ENCODE measurements around the gene TBL1X.

Gene TBL1X

GRCh38 chrX:9682861-9683260 is 218.0 kb downstream of the TBL1X start:
- TF ChIP-seq CTCF (IDR thresholded peaks at IDR 0.05; ENCODE audit: borderline replicate concordance, control extremely low read depth, extremely low read depth, insufficient read depth, missing control alignments), result no peak
- no peak for DNase-seq (ENCODE audit: low spot score)
- in situ Hi-C loops (cut with MboI; ENCODE audit: low sequenced_read_pairs, unreplicated experiment), result loop anchor here (25.0 kb wide), 1 partner anchor 346 kb away; no protein-coding TSS in a partner anchor

GRCh38 chrX:9683350-9683749 is 218.5 kb downstream of the TBL1X start:
- in situ Hi-C loops (cut with MboI; ENCODE audit: low sequenced_read_pairs, unreplicated experiment), result loop anchor here (25.0 kb wide), 1 partner anchor 346 kb away; no protein-coding TSS in a partner anchor
- no peak for TF ChIP-seq CTCF (IDR thresholded peaks at IDR 0.05; ENCODE audit: borderline replicate concordance, control extremely low read depth, extremely low read depth, insufficient read depth, missing control alignments)
- no peak for DNase-seq (ENCODE audit: low spot score)

- no peak for TF ChIP-seq CTCF (IDR thresholded peaks at IDR 0.05; ENCODE audit: borderline replicate concordance, control extremely low read depth, extremely low read depth, insufficient read depth, missing control alignments)
- in situ Hi-C loops (cut with MboI; ENCODE audit: low sequenced_read_pairs, unreplicated experiment), result loop anchor here (25.0 kb wide), 1 partner anchor 351 kb away; no protein-coding TSS in a partner anchor
- DNase-seq (ENCODE audit: low spot score), result no peak
Measured at GRCh38 chrX:9687899-9688298, 223.0 kb downstream of the TBL1X start.

GRCh38 chrX:9688833-9689232 is 224.0 kb downstream of the TBL1X start:
- in situ Hi-C loops (cut with MboI; ENCODE audit: low sequenced_read_pairs, unreplicated experiment), result loop anchor here (25.0 kb wide), 1 partner anchor 352 kb away; no protein-coding TSS in a partner anchor
- DNase-seq (ENCODE audit: low spot score), result no peak

GRCh38 chrX:9690046-9690445 is 225.2 kb downstream of the TBL1X start:
- in situ Hi-C loops (cut with MboI; ENCODE audit: low sequenced_read_pairs, unreplicated experiment), result loop anchor here (25.0 kb wide), 1 partner anchor 353 kb away; no protein-coding TSS in a partner anchor
- TF ChIP-seq CTCF (IDR thresholded peaks at IDR 0.05; ENCODE audit: borderline replicate concordance, control extremely low read depth, extremely low read depth, insufficient read depth, missing control alignments), result no peak

More at GRCh38 chrX:9688833-9689232, 224.0 kb downstream of the TBL1X start:
- TF ChIP-seq CTCF (IDR thresholded peaks at IDR 0.05; ENCODE audit: borderline replicate concordance, control extremely low read depth, extremely low read depth, insufficient read depth, missing control alignments), result no peak

GRCh38 chrX:9693307-9694001 is 228.6 kb downstream of the TBL1X start:
- DNase-seq (ENCODE audit: low spot score), result no peak
- no peak for TF ChIP-seq CTCF (IDR thresholded peaks at IDR 0.05; ENCODE audit: borderline replicate concordance, control extremely low read depth, extremely low read depth, insufficient read depth, missing control alignments)
- in situ Hi-C loops (cut with MboI; ENCODE audit: low sequenced_read_pairs, unreplicated experiment), result loop anchor here (25.0 kb wide), 1 partner anchor 356 kb away; no protein-coding TSS in a partner anchor

More at GRCh38 chrX:9690046-9690445, 225.2 kb downstream of the TBL1X start:
- DNase-seq (ENCODE audit: low spot score), result no peak
